GM10266 (cell line): Measurements from ENCODE around the gene DUSP22.
A peak's percentile ranks its signal among the peaks of the same experiment; 100 is the strongest.

ENCODE experiments used
- DNase-seq: peaks from one replicate; pipeline ENCODE4 v3.0.0; 2012; ENCODE audit errors: extremely low spot score
- TF ChIP-seq, protein P1 (sequence below): IDR thresholded peaks from 2 replicates; pipeline ENCODE4 v1.5.1; 2012; ENCODE audit warnings: mild to moderate bottlenecking, low read depth; ENCODE audit not compliant: control insufficient read depth, insufficient read depth; ENCODE audit errors: missing control alignments

The DUSP22 gene

DNA sequence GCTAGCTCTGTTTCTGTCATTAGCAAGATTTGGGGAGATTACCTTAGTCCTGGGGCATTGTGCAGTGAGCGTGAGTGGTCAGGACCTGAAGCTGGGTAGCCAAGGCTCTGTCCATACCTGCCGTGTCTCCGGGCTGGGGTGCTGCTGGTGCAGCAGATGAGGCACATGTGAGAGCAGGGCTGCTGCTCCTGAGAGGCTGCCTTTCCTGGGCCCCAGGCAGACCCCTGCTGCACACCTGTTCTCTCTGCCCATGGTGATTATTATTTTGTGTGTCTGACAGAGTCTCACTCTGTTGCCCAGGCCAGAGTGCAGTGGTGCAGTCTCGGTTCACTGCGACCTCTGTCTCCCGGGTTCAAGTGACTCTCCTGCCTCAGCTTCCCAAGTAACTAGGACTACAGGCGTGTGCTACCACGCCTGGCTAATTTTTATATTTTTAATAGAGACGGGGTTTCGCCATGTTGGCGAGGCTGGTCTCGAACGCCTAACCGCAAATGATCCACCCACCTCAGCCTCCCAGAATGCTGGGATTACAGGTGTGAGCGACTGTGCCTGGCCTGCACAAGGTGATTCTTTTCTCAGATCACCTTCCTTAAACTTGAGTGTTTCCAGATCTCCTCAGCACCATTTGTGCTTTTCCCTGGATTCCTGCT lies 62.5 kb downstream of the DUSP22 start:
- DNase-seq: no peak
- TF ChIP-seq, protein P1, sequence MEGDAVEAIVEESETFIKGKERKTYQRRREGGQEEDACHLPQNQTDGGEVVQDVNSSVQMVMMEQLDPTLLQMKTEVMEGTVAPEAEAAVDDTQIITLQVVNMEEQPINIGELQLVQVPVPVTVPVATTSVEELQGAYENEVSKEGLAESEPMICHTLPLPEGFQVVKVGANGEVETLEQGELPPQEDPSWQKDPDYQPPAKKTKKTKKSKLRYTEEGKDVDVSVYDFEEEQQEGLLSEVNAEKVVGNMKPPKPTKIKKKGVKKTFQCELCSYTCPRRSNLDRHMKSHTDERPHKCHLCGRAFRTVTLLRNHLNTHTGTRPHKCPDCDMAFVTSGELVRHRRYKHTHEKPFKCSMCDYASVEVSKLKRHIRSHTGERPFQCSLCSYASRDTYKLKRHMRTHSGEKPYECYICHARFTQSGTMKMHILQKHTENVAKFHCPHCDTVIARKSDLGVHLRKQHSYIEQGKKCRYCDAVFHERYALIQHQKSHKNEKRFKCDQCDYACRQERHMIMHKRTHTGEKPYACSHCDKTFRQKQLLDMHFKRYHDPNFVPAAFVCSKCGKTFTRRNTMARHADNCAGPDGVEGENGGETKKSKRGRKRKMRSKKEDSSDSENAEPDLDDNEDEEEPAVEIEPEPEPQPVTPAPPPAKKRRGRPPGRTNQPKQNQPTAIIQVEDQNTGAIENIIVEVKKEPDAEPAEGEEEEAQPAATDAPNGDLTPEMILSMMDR: no peak

DNA sequence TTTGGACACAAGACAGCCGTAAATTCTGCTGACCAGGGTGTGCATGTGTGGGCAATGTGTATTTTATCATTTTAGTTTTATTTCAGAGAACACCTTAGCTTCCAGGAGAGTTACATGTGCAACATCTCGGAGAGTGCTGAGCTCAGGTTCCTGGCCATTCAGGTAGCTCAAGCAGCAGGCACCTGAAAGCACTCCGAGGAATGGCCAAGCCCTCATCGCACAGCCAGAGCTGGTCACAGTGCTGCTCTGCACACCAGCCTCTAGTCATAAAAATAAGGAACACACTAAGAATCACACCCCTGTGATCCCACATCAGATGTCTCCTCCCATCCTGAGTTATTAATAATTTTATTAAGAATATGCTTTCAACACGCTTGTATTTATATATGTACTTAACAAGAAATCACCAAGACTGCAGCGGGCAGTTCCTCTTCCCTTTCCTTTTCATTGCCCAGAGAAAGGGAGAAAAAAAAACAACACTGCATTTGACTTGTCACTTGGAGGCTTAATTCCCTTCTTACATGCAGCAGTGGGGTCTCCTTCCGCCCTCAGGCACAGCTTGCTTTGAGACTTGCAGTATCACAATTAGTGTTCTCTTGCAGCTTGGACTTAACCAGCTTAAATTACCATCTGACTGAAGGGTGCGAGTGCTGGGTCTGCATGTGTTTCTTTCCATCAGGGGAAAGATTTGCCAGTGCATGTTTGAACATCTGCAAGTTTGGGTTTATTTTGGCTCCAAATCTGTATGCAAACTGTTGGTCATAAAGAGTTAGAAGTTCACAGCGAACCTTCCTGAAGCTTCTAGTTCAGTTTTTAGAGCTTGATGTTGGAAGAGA lies 63.3 kb downstream of the DUSP22 start:
- TF ChIP-seq, protein P1: no peak
- DNase-seq: no peak

DNA sequence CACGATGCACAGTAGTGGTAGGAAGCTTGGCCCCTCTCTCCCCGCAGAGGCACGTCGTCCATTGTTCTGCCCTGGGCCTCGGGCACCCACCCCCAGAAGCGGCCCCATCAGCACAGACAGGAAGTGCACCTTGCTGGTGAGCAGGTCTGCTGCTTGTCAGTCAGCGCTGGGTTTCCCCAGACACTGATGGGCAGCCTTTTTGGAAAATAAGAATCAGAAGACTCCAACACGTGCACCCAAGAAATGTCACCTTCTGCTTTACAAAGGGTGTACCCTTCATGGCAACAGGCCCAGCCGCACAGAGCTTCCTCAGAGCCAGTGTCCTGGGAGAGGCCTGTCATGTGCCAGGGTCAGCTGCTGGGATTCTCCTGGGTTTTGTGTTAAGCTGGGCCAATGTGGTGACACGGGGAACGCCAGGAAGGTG lies 64.6 kb downstream of the DUSP22 start:
- DNase-seq: peak; percentile 72
- TF ChIP-seq, protein P1: no peak

DNA sequence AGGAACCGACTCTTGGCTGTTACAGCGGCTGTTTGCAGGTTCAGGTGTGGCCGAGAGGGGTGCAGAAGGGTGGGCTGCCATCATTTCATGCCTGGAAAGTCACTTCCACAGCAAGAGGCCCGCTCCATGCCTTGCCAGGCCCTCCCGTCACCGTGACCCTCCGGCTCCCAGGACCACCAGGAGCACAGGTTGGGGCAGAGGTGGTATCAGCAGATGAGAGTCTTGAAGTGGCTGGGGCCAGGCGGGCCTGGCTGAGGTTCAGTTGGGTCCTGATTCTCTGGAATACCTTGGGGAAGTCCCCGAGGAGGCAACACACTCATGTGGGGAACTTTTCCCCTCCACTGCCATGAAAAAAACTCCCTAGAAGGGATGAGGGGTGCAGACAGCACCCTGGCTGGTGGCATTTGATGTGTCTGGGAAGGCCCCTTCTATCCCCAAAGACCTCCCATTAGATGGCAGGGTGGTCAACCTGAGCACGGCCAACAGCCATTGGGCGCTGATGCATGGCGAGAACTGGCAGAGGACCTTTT lies 65.0 kb downstream of the DUSP22 start:
- DNase-seq: no peak
- TF ChIP-seq, protein P1: no peak

DNA sequence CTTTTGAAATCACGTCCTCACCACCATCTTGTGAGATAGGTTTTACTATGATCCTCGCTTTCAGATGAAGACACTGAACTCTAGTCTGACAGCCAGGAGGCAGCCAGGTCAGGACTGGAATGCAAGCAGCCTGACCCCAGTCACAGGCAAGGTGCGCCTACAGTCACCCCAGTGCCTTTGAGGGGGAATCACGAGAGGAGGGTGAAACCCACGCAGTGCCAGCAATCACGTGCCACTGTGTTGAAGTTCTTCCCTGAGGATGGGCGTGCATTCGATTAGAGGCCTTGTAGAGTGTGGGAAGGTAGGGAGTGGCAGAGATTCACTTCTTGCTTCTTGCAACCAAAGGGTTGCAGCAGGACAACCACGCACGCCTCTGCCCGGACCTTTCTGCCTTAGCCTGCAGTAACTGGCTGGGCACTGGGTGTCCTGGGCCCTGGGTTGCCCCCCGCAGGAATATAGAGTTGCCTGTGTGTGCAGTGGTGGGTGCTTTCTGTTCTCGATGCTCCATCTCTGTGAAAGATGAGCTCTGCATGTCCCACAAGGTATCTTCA lies 65.6 kb downstream of the DUSP22 start:
- TF ChIP-seq, protein P1: no peak
- DNase-seq: no peak

DNA sequence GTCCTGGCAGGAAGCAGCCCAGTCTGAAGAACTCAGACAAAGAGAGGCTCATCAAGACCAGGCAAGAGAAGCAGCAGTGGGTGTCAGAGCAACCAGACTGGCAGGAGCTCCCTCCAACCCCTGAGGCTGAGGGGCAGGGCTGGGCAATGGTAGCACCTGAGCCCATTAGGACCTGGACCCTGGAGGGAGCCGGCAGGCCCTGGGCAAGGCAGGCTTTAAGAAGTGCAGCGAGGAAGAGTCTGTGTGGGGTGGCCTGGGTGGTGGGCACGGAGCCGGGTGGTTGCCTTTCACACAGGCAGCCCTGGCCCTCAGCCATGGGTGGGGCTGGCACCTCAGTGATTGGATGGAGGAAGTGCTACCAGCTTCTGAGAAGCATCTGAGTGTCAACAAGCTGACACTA lies 66.1 kb downstream of the DUSP22 start:
- no peak for DNase-seq

More for the DNA sequence above, 66.1 kb downstream of the DUSP22 start:
- TF ChIP-seq, protein P1: no peak
